HG03575 (cell line): ENCODE measurements around the gene HTR3E.
"Not testable (repeated sequence)": the region's sequence is repeated elsewhere in the genome, so short reads cannot be mapped to it uniquely, and the experiment has no call there.

Source experiments
- ATAC-seq: cut with Tn5 transposase; IDR thresholded peaks from one replicate; pipeline ENCODE4 v1.9.1; 2021; ENCODE audit not compliant: unreplicated experiment, insufficient number of reproducible peaks, low FRiP score; ENCODE audit errors: extremely low read depth

HTR3E gene, protein sequence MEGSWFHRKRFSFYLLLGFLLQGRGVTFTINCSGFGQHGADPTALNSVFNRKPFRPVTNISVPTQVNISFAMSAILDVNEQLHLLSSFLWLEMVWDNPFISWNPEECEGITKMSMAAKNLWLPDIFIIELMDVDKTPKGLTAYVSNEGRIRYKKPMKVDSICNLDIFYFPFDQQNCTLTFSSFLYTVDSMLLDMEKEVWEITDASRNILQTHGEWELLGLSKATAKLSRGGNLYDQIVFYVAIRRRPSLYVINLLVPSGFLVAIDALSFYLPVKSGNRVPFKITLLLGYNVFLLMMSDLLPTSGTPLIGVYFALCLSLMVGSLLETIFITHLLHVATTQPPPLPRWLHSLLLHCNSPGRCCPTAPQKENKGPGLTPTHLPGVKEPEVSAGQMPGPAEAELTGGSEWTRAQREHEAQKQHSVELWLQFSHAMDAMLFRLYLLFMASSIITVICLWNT

DNA sequence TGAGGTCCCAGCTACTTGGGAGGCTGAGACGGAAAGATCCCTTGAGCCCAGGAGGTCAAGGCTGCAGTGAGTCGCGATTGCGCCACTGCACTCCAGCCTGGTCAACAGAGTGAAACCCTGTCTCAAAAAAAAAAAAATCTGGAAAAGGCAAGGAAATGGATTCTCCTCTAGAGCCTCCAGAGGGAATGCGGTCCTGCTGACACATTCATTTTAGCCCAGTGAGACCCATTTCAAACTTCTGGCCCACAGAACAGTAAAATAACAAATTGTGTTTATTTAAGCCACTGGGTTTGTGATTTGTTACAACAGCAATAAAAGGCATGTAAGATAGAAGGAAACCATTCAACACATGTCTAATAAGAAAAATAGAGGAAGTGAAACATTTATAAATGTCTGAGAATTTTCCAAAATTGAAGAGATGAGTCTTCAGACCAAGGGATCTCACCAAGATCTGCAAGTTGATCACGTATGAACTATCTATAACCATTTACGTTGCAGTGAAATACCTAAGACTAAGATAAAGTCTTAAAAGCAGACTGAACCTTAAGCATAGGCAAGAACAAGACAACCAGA lies at the start of gene HTR3E:
HTR3E (plus strand) TSS at position 254 of the 573 bp plus-strand sequence. CDS start 466 bp downstream, outside the sequence.
- no peak for ATAC-seq

DNA sequence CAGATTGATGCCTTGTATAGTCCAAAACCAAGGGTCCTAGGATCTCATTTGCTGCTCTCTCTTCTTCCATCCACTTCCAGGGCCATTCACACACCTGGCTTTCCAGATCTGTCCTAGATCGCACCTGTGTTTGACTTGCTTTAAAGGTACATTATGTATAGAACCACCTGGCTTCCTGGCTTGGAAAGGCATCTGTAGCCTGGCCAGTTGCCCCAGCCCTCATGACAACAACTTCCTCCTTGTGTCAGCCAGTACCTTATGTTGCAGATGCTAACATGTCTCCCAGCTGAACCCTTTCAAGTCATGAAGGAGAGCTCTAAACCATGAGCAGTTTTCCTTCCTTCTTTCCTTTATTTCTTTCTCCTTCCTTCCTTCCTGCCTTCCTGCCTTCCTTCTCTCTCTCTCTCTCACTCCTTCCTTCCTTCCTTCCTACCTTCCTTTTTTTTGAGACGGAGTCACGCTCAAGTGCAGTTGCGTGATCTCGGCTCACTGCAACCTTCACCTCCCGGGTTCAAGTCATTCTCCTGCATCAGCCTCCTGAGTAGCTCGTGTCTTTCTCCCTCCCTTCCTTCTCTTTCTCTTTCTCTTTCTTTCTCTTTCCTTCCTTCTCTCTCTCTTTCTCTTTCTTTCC lies 46.5 kb upstream of the HTR3E start:
- ATAC-seq, result no peak

DNA sequence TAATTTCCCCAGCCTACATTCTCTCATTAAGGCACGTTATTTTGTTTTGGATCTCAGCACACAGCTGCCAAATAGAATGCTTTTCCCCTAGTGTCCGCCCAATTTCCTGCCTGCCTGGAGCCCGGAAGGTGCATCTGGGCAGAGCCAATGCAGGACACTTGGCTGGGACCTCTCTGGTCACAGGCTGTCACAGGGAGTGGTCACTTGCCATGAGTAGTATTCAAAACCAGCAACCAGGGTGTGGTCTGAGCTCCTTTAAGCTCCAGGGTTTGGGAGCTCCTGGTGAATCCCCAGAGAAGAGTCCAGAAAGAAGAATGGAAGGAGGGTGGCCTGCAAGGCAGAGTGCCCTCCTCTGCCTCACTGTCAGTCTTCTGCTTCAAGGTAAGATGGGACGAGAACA lies 44.1 kb upstream of the HTR3E start, which contains the start of gene HTR3C:
HTR3C (plus strand) TSS at position 281 of the 400 bp plus-strand sequence; CDS start at position 315, 34 bp downstream.
- ATAC-seq, result no peak

DNA sequence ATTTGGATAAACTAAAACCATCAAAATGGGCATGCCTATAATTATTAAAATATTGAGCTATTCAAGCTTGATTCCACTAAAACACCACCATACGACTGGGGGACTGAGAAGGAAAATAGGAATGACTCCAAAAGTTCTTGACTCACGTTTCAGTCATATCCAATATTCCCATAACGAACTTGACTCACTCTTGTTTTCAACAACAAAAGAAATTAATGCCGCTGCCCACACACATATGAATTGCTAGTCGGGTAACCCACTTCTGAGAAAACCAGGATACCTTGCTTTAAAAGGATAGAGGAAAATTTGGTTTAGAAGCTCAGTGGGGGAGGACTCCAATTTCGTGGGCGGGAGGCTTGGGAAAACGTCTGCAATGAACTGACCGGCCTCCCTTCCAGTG lies 38.8 kb upstream of the HTR3E start:
- no peak for ATAC-seq

DNA sequence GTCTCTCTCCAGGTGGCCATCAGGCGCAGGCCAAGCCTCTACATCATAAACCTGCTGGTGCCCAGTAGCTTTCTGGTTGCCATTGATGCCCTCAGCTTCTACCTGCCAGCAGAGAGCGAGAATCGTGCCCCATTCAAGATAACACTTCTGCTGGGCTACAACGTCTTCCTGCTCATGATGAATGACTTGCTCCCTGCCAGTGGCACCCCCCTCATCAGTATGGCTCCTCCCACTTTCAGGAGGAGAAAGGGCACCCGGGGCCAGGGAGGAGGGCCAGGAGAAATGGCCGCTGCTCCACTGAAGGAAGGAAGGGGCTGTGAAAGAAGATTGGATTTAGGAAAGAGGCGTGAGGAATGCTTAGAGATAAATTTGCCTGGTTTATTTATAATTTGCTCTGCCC lies 37.4 kb upstream of the HTR3E start:
- no peak for ATAC-seq

DNA sequence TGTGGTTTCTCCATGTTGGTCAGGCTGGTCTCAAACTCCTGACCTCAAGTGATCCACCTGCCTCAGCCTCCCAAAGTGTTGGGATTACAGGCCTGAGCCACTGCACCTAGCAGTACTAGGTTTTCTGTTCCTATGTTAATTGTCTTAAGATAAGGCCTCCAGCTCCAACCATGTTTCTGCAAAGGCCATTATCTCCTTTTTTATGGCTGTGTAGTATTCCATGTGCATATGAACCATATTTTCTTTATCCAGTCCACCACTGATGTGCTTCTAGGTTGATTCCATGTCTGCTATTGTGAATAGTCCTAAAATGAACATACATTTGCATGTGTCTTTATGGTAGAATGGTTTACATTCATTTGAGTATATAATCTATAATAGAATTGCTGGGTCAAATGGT lies 34.2 kb upstream of the HTR3E start:
- no peak for ATAC-seq

DNA sequence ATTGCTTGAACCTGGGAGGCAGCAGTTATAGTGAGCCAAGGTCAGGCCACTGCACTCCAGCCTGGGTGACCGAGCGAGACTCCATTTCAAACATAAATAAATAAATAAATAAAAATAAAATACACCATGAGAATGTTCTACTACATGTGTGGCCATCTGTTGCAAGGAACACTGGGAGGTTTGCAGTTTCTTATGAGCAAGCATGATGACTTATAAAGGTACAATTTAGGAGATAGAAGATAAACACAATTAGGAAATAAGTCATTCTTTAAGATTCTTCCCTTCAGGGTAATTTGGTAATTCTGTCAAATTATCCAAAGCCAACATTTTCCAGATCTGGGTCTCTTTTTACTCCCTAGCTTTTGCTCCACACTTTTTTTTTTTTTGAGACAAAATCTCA lies 30.7 kb upstream of the HTR3E start:
- ATAC-seq, result no peak

DNA sequence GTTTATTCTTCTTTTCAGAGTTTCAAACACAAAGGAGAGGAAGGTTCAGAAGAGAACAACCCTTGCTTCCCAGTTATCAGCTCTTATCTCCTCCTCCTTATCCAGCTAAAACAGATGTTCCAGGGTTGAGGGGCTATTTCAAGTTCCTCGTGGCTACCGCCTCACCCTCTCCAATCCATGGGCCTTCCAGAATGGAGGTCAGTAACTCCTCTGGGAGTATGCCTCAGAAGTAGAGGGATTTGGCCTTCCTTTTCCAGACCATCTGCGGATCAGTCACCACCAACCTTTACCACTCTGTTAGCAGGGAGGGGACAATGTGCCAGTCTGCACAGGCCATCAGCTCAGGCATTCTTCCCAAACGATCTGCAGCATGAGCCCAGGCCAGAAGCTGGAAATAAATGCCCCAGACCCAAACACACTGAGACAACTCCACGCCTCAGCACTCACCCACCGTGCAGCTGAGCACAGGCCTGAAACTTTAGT lies 29.2 kb upstream of the HTR3E start:
- no peak for ATAC-seq

DNA sequence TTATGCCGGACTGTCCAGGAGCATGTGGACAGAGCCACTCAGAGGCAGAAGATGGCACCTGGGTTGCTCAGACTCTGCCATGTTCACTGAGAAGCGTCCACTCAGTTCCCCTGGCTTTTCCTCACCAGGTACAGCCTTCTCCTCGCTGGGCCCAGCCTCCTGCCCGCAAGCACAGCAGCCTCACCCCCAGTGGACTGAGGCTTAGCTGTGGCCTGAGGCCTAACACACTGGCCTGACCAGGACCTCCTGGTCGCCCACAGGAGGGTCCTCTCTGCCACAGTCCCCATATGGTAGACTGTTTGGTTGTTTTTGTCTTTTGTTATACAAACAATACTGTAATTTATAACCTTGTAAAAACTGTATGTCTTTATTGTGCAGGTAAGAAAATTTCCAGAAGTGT lies 28.5 kb upstream of the HTR3E start:
- no peak for ATAC-seq

DNA sequence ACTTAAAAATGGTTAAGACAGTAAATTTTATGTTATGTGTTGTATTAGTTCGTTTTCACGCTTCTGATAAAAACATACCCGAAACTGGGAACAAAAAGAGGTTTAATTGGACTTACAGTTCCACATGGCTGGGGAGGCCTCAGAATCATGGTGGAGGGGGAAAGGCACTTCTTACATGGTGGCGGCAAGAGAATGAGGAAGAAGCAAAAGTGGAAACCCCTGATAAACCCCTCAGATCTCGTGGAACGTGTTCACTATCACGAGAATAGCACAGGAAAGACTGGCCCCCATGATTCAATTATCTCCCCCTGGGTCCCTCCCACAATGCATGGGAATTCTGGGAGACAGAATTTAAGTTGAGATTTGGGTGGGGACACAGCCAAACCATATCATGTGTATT lies 25.7 kb upstream of the HTR3E start:
- ATAC-seq, result not testable (repeated sequence)

DNA sequence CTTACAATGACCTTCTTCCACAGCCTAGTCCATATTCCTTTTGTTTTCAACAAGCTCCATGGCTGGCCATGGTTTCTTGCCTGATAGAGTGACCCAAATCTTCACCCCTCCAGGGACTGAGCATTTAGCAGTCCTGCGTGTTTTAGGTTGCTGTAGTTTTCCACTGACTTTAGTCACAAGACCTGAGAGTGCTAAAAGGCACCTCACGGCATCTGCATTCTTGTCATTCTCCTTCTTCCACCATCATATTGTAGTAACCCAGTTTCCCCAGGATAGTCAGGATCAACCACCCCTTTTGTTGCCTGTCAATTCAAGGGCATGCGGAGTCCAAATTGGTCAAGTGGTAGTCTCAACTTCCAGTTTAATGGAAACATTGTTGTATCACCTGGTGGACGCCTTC lies 23.2 kb upstream of the HTR3E start:
- ATAC-seq, result no peak

DNA sequence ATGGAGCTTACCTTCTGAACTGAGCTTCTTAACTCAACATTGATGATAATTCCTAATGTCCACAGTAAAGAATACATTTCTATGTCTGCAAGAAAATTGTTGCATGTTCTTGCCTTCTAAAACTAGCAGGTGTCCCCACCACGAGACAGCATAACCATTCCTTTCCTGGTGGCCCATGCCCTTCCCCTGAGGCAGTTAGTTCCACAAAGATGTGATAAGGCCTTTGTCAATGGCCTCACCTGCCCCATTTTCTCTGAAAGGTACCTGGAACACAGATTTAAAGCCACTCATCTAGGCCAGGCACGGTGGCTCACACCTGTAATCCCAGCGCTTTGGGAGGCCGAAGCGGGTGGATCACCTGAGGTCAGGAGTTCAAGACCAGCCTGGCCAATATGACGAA lies 21.0 kb upstream of the HTR3E start:
- ATAC-seq, result no peak

DNA sequence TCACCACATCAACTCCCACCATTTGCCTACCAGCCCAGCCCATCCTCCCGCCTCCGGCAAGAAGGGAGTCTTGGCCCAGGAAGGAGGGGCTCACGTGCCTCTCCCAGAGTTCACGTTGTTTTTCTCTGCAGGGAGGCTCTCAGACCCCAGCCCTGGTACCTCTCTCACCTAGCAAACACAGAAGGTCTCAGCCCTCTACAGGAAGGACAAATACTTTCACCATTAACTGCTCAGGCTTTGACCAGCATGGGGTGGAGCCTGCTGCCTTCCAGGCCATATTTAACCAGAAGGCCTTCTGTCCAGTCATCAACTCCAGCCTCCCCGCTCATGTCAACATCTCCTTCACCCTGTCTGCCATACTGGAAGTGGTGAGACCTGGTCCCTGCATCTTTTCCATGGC lies 19.0 kb upstream of the HTR3E start:
- ATAC-seq, result no peak

DNA sequence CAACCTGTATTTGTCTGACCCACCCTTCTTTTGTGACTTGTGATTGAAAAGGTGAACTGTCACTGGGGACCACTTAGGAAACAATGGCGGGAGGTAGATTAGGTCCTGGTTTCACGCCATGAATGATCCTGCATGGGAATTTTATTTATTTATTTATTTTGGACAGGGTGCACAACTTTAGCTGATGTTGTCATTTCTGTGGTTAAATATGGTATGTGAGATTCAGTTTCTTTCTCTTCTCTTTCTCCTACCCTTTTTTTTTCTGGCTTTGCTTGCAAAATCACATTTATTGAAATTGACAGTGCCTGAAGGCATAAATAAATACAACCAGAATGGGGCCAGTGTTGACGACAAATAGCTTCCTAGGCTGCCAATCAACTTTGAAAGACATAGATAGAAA lies 18.0 kb upstream of the HTR3E start:
- no peak for ATAC-seq

DNA sequence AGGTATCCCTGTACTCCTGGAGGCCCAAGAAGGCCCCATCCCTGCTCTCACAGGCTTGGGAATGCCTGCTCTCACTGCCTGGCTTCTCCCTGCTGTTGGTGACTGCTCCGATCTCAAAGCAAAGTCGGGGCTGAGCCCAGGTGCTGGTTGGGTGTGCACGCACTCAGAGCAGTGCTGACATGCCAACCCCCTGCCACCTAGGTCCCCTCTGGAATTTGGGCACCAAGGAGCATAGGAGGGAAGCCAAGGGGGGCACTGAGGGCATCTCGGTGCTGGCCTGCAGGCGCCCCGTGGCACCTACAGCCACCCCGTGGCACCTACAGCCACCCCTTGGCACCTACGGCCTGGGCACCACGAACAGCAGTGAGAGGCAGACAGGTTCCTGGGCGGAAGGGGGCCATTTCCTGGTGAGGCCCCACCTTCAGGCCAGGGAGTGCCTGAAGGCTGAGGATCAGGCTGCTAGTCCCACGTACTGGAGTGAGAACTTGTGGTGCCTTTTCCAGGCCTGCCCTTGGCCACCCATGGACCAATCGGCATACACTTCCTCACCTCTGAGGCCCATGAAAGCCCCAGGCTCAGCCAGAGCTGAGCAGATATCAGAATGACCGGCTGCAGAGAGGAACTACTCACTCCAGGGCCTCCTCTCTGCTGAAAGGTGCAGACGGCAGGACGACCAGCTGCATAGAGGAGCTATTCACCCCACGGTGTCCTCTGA lies 15.6 kb upstream of the HTR3E start:
- ATAC-seq, result no peak

DNA sequence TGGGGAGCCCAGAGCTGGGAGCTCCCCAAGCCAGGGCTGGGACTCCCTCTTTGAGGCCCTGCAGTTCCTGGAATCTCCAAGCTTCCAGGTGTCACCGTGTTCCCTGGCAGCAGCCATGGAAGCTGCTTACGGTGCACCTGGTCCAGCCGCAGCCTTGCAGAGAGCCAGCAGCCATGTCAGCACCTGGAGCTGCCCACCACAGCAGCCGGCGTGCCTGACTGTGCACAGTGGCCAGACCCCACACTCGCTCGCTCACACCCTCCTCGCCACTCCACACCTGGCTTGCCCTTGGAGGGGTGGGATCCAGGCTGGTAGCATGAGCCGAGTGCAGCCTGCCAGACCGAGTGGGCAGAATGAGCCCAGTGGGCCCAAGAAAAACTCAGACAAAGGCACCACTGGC lies 14.8 kb upstream of the HTR3E start:
- no peak for ATAC-seq

DNA sequence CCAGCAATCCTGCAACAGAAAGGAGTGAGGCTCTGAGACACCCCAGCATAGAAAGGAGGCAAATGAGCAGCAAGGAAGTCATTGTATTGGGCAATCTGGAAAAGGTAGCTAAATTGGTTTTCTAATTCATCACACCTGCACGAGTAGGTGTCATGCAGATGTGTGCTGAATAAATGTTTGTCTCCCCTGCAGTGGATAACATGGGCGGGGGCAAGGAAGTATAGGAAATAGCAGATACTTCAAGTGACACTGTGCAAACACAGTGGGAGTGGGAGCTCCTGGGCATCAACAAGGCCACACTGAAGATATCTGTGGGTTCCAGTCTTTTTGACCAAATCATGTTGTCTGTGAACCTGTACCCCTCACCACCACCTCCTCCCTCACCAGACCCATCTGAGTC lies 14.4 kb upstream of the HTR3E start:
- no peak for ATAC-seq

DNA sequence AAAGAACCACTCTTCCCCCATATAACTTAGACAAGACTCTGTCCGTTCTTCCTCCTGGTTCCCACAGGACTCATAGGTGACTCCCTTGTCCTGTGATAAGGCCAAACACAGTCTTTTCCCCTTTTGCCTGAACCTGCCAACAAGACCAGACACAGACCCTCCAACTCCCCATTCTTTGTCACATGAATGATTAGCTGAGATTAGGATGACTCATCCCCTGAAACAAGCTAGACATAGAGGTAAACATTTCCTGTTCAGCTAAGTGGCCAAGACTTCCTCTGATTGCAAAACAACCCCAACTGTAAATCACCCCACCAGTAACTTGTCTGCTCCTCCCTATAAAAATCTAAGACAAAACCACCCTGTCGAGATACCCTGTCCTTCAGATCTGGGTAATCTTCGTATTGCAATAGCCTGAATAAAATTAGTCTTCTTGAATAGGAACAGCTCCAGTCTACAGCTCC lies 11.4 kb upstream of the HTR3E start:
- ATAC-seq, result no peak

DNA sequence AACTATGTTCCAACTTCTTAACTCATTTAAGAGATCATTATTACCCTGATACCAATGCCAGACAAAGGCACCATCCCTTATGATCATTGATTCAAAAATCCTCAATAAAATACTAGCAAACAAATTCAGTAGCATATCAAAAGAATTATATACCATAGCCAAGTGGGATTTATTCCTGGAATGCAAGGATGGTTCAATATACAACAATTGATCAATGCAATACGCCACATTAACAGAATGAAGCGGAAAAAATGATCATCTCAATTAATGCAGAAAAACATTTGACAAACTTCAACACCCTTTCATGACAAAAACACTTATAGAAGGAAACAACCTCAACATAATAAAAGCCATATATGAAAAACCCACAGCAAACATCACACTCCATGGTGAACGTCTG lies 4.7 kb upstream of the HTR3E start:
- no peak for ATAC-seq
